Measurements from ENCODE around the gene CCR5AS.

CCR5AS gene

DNA sequence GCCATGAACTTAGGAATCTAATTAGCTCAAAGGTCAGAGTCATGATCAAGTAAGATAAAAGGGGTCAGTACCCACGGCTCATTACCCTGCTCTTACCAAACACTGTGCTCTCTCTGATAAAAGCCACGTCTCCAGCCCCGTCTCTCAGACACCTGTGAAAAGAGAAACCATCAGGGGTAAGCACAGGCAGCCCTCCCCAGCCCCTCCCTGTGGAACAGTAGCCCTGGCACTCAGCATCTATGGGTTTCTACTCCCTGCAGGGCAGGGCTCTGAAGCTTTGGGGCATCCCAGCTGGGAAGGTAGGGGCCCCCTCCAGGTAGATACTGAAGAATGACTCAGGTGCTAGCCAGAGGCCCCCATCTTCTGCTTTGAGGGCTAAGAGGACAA is 47.3 kb upstream of the CCR5AS start:
- Histone ChIP-seq H3K4me3 (no peak overlapping the region), H3K27me3 (no peaks in the 10 kb centered on the region), H3K4me1 (no peaks in the 10 kb centered on the region), H3K36me3 (peaks cover 0 to 22% of the 10 kb centered on the region in 2 donors), H3K9me3 (no peaks in the 10 kb centered on the region), H3K27ac (peak overlapping the region in 1 of 2 donors; percentile 41)
- intact Hi-C loops (cut with DNase I) = no loop called here
- ATAC-seq = no peak
- no peak for DNase-seq
- TF ChIP-seq, protein P1, sequence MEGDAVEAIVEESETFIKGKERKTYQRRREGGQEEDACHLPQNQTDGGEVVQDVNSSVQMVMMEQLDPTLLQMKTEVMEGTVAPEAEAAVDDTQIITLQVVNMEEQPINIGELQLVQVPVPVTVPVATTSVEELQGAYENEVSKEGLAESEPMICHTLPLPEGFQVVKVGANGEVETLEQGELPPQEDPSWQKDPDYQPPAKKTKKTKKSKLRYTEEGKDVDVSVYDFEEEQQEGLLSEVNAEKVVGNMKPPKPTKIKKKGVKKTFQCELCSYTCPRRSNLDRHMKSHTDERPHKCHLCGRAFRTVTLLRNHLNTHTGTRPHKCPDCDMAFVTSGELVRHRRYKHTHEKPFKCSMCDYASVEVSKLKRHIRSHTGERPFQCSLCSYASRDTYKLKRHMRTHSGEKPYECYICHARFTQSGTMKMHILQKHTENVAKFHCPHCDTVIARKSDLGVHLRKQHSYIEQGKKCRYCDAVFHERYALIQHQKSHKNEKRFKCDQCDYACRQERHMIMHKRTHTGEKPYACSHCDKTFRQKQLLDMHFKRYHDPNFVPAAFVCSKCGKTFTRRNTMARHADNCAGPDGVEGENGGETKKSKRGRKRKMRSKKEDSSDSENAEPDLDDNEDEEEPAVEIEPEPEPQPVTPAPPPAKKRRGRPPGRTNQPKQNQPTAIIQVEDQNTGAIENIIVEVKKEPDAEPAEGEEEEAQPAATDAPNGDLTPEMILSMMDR (IDR thresholded peaks at IDR 0.05) = no peak

DNA sequence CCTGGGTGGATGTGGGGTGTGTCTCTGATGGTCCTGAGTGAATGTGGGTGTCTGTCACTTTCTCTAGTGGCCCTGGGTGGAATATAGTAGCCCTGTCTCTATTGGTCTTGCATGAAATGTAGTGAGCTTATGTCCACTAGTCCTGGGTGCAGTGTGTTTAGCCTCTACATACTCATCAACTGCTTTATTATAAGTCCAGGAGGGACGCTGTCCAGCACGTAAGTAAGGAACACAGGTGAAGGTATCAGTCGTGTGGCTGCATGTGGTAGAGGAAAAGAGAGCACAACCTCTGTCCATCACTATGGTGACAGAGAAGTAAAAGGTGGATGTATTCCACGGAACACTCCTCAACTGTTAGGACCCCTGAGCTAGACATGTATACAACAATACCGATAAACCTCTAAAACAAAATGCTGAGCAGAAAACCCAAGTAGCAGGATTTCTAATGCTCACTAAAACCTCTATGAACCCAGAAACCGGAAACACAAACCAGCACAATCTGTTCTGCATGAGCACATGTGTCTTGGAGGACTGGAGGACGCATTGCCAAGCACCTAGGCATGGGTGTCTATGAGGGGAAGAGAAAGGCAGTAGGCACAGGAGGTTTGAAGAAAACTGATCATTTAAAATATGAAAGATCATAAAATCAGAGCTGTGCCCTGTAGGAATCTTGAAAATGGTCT is 46.8 kb upstream of the CCR5AS start:
- ATAC-seq = no peak

DNA sequence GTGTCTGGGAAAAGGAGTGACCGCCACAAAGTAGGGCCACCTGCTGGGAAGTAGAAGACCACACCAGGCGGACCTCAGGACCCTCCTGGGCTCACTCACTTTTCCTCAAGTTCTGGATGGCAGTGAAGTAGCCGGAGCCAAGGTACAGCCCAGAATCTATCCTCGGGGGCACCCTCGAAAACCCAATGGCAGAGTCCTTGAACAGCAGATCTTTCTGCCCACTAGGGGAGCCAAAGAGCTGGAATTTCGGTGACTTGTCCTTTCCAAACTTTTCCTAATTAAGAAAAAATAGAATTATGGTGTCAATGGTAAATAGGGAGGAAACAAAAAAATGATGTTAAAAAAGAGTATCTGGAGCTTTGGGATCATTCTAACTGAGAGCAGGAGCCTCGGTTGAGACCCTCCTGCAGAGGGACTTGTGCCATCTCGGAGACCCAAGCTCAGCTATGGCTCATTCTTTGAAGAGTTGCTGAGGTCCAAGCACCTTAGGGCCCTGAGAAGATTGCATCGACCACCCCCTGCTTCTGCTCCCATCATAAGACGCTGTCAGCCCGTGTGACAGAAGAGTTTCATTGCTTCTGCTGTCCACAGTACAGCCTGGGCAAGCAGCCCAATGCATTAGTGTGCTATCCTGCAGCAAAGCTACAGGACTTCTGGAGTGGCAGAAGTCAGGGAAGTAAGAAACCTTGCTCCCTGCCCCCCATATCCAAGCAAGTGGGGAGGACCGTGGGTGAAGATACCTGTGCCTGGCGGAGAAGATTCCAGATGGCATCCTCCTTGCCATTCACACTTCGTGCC is 43.1 kb upstream of the CCR5AS start:
- ATAC-seq (no peak), DNase-seq (no peak)
- peaks cover 0 to 29% of the 10 kb centered on the region in 2 donors for H3K36me3 ChIP-seq
- TF ChIP-seq, protein P1 (IDR thresholded peaks at IDR 0.05) = peak; percentile 41 to 47
- H3K4me1 ChIP-seq = no peaks in the 10 kb centered on the region
- H3K27me3 ChIP-seq = no peaks in the 10 kb centered on the region
- no peaks in the 10 kb centered on the region for H3K9me3 ChIP-seq
- intact Hi-C loops (cut with DNase I) = no loop called here
- peak overlapping the region in 1 of 2 donors; percentile 49 for H3K27ac ChIP-seq
- no peak overlapping the region for H3K4me3 ChIP-seq

More for the DNA sequence above, 46.8 kb upstream of the CCR5AS start:
- Histone ChIP-seq H3K27ac (peak overlapping the region in 1 of 2 donors; percentile 41), H3K27me3 (no peaks in the 10 kb centered on the region), H3K36me3 (peaks cover 0 to 22% of the 10 kb centered on the region in 2 donors), H3K4me3 (no peak overlapping the region), H3K4me1 (no peaks in the 10 kb centered on the region), H3K9me3 (no peaks in the 10 kb centered on the region)
- TF ChIP-seq, protein P1 (IDR thresholded peaks at IDR 0.05) = no peak
- DNase-seq = no peak
- intact Hi-C loops (cut with DNase I) = no loop called here

DNA sequence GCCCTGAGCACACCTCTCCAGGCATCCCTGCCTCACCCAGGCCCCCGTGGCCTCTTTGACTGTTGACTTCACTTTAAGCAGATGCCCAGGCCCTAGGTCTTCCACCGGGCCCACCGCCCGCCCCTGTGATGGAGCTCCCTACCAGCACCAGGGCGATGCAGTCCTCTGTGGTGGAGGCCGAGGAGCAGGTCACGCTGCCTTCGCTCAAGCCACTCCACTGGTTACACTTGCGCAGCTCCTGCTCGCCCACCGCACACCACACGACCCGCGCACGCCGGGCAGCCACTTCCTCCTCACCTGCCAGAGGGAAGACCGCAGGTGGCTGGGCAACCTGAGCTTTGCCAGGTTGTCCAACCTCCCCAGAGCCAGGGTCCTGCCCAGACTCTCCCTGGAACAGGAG is 41.9 kb upstream of the CCR5AS start:
- H3K27ac ChIP-seq = peak overlapping the region in 1 of 2 donors; percentile 49
- TF ChIP-seq, protein P1 (IDR thresholded peaks at IDR 0.05) = no peak
- no peaks in the 10 kb centered on the region for H3K4me1 ChIP-seq
- intact Hi-C loops (cut with DNase I) = no loop called here
- H3K36me3 ChIP-seq = peaks cover 0 to 33% of the 10 kb centered on the region in 2 donors
- no peaks in the 10 kb centered on the region for H3K9me3 ChIP-seq
- ATAC-seq (no peak), DNase-seq (peak in 1 of 4 donors; percentile 74)
- H3K4me3 ChIP-seq = no peak overlapping the region
- H3K27me3 ChIP-seq = no peaks in the 10 kb centered on the region

Data from left lung (tissue), 4 donors.